Heart left ventricle (tissue), 13 donors: ENCODE results near the gene LCN2.

Source experiments
- CTCF ChIP-seq, 12 donors: fragments of 200-600 bp; sonication (generic) in 4 of 12; IDR thresholded peaks; one replicate each; pipeline versions ENCODE4 v1.5.0 to v1.8.0; 2018 to 2022; ENCODE audit warnings: antibody characterized with exemption in 12 of 12, mild to moderate bottlenecking in 5 of 12
- POLR2A ChIP-seq, 2 donors: fragments of 450-650 bp; IDR thresholded peaks; one replicate each; pipeline ENCODE4 v1.6.1; 2017; ENCODE audit warnings: antibody characterized with exemption in 2 of 2, mild to moderate bottlenecking in 2 of 2, moderate library complexity in 2 of 2
- donor health status: ischemic (EF 13 %, LVEDD 7.1; RV severe dilation, severe dysfunction).
- donor health status: DM: no; HTN: yes; CAD: no.
- donor health status: DM: no; HTN: no; CAD: no.
- donor health status: ischemic (EF 25% LVEDD 6.9; RV normal size, moderate dysfunction).
- donor health status: ischemic (EF 25% LVEDD 5.7; RV mildly dilated, moderate dysfunction).
- donor health status: ischemic (EF 35%, LVEDD 5.7; RV mildly dilated, moderate dysfunction).
- donor health status: nonischemic (EF 11% LVEDD 7.7; RV severe dilation, severe dysfunction).
- donor health status: DM: yes; HTN: yes; CAD: no.
- donor health status: PGD.
- donor health status: ischemic (EF 29% LVEDD 5.4; RV normal size, mild dysfunction).
- donor health status: nonischemic (EF 23%, LVEDD 6.1; RV moderate dilation, normal function).

GRCh38 chr9:128104171-128104618 is 45.1 kb upstream of the LCN2 start:
- no peak for TF ChIP-seq CTCF (IDR thresholded peaks at IDR 0.05)
- TF ChIP-seq POLR2A (IDR thresholded peaks at IDR 0.05) = no peak
